Heart left ventricle (tissue), 13 donors: ENCODE measurements around the gene KHDC3L.

Experiments used
- CTCF ChIP-seq, 12 donors: fragments of 200-600 bp; sonication (generic) in 4 of 12; IDR thresholded peaks; one replicate each; pipeline versions ENCODE4 v1.5.0 to v1.8.0; 2018 to 2022; ENCODE audit warnings: antibody characterized with exemption in 12 of 12, mild to moderate bottlenecking in 5 of 12
- POLR2A ChIP-seq, 2 donors: fragments of 450-650 bp; IDR thresholded peaks; one replicate each; pipeline ENCODE4 v1.6.1; 2017; ENCODE audit warnings: antibody characterized with exemption in 2 of 2, mild to moderate bottlenecking in 2 of 2, moderate library complexity in 2 of 2
- donor health status: ischemic (EF 13 %, LVEDD 7.1; RV severe dilation, severe dysfunction).
- donor health status: DM: no; HTN: yes; CAD: no.
- donor health status: DM: no; HTN: no; CAD: no.
- donor health status: ischemic (EF 25% LVEDD 6.9; RV normal size, moderate dysfunction).
- donor health status: ischemic (EF 25% LVEDD 5.7; RV mildly dilated, moderate dysfunction).
- donor health status: ischemic (EF 35%, LVEDD 5.7; RV mildly dilated, moderate dysfunction).
- donor health status: nonischemic (EF 11% LVEDD 7.7; RV severe dilation, severe dysfunction).
- donor health status: DM: yes; HTN: yes; CAD: no.
- donor health status: PGD.
- donor health status: ischemic (EF 29% LVEDD 5.4; RV normal size, mild dysfunction).
- donor health status: nonischemic (EF 23%, LVEDD 6.1; RV moderate dilation, normal function).

GRCh38 chr6:73364121-73364520 is 1.7 kb downstream of the KHDC3L start:
- TF ChIP-seq CTCF (IDR thresholded peaks at IDR 0.05), result no peak
- TF ChIP-seq POLR2A (IDR thresholded peaks at IDR 0.05), result no peak
